Kidney tubule cell (primary cell): Measurements from ENCODE around the gene EFCAB12.

Experiments used
- DNase-seq: peaks from one replicate; pipeline ENCODE4 v3.0.0-alpha.2; 2018; ENCODE audit warnings: low spot score

Gene EFCAB12

DNA sequence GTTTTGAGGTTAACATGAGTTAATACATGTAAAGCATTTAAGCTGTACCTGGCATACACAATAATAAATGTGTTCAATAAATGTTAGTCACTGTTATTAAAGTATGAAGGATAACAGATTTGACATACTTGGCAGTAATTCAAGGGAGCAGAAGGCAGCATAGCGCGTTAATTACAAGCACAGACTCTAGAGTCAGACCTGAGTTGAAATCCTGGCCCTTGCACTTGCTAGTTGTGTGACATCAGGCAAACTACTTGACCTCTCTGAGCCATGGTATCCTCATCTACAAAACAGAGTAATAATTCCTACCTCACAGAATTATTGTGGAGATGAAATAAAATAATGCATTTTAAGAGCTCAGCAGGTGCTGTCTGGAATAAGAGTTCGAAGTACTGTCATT, 17.0 kb upstream of the EFCAB12 start:
- DNase-seq, result no peak

DNA sequence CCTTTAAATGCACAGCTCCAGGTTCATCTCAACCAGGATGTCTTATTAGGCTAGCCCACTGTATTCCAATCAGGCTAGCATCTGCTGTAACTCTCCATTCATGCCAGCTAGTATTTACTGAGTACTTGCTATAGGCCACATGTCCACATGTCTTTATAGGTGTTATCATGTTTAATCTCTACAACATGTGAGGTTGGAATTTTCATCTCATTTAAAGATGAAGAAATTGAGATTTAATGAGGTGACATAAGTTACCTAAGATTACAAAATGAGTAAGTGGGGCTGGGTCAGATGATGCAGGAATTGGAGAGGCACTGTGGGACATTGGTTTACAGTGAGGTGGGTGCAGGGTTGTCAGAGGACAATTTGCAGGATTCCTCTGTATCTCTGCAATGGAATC, 14.5 kb upstream of the EFCAB12 start:
- no peak for DNase-seq

DNA sequence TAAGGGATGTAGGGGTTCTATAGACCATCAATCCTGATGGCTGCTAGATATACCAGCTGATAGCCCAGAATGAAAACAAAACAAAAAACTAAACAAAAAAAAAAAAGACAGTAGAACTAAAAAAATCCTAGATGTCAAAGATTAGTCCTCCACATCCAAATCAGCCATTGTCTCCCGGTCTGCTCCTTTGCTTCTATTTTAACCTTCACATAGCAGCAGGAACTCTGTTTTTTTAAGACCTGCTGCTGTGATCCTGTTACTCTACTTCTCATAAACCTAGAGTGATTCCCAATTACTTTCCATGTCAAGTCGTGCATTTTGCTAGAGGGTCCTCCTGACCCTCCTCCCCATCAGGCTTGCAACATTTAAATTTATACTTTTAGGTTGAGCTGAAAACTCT, 14.1 kb upstream of the EFCAB12 start:
- DNase-seq, result no peak

DNA sequence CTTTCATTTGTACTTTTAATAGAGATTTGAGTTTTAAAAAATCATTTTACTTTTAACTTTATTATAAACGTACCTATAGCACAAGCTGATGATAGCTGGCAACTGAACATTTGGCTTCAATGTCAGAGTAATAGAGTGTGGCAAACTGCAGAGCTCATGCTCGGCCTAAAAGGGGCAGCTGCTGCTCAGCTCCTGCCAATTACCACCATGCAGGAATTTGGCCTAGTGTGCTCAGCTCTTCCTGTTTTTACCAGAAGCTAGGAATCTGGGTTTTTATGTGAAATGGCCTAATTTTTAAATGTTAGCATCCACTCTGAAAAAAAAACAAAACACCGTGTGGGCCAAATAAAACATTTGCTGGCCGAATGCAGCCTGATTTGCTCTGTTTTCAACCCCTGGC, 13.3 kb upstream of the EFCAB12 start:
- no peak for DNase-seq

DNA sequence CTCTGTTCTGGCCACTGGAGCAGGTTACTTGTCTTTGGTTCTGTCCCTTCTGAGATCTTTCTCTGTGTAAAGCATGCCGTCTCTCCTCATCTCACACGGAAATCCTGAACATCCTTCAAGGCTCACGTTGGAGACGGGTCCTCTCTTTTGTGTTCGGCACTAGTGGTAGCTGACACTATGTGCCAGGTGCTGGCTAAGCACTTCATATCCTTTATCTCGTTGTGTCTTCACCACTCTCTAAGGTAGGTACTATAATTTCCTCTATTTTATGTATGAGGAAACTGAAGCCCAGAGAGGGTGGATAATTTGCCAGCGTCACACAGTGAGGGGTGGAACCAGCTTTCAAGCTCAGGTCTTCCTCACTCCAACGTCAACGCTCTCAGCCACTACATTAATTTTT, 12.8 kb upstream of the EFCAB12 start:
- no peak for DNase-seq

DNA sequence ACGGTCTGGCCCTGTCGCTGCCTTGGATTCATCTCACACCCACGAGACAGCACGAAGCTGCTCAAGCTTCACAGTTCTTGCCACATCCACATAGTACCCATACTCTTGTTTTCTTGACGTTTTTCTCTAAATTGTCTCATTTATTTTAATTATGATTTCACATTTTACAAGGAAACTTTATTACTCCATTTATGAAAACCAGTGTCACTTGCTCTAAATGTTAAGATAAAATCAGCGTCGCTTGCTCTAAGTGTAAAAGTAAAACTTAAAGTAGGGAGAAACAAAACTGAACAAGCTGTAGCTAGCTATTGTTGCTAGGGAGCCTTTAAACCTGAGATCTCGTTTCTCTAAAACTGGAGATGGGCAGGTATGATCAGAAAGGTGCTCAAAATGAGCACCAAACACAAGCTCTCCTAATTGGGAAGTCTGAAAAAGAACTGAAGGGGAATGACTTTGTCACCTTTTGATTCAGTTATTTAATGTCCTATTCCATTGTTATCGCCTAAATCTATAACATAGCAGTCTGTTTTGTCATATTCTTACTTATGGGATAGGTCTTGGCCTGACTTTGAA, 12.3 kb upstream of the EFCAB12 start:
- no peak for DNase-seq

DNA sequence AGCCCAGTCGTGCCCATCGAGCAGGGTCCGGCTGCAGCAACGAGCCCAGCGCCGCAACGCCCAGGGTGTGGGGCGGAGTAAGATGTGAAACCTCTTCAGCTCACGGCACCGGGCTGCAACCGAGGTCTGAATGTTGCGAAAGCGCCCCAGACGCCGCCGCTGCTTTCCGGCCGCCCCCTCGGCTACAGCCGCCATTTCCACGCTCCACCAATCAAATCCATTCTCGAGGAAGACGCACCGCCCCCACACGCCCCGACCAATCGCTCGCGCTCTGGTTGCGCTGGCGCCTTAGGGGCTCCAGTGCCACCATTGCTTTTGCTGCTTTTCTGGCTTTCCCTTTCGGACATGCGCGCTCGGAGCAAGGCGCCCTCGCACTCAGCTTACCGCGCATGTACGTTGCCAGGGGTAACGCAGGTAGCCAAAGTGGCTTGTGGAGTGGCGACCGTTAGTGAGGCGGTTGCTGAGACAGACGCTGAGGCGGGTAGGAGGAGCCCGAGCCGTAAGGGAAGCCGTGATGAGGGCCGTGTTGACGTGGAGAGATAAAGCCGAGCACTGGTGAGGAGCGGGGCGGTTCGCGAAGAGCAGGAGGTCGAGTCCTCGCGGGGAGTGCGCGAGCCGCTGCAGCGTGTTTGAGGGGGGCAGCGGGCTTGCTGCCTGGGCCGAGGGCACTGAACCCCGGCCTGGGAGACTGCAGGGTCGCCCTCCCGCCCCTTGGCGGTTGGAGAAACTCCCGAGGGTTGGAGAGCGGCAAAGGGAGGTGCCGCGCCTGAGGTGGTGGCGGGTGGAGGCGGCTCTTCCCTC, 11.6 kb upstream of the EFCAB12 start, which contains the start of the genes IFT122 and MBD4:
Gene IFT122, plus strand, starts transcription at position 408 of the 801 bp plus-strand sequence. Its CDS starts 107 bp downstream, at position 515.
Gene MBD4, minus strand, starts transcription at position 132 of the 801 bp plus-strand sequence. Its CDS starts 115 bp downstream, at position 17.
- DNase-seq, result peak; percentile 100

DNA sequence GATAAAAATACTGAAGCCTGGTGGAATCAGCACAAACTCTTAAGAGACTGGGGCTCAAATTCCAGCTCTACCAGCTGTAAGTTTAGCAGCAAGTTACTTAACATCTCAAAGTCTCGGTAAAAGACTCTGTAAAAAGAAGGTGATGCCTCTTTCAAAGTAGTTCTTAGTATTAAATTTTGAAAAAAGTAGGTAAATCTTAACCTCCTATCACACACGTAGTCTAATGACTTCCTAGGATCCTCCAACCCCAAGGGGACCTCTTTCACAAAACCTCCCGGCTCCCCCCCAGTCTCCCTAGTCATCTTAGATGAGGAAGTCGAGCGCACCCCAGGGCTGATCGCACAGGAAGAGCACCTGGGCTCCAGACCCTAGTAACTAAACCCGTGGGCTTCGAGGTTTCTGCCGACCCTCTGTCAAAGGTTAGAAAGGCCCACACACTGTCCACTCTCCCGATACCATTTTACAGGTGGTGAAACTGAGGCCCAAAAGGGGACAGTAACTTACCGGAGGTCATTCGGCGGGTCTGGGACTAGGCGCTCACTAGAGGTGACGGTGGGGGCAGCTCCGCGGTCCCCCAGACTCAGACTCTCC, 10.9 kb upstream of the EFCAB12 start:
- DNase-seq, result peak; percentile 31

DNA sequence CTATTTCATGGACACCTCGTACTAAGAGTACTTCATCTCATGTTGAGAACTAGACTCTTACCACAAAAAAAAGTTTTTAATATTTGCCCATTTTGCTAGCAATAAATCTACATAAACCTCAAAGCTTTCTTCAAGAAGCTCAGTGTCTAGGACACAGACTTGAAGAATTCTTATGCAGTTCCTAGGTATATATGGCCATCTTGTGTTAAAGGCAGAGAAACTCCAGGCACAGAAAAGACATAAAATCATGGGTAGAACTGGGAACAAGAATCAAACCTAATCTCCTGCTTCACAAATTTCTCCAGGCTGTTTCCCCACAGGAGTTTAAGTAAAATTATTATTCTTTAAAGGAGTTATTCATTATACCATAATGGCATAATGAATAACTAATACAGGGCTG, 6.9 kb upstream of the EFCAB12 start:
- no peak for DNase-seq

DNA sequence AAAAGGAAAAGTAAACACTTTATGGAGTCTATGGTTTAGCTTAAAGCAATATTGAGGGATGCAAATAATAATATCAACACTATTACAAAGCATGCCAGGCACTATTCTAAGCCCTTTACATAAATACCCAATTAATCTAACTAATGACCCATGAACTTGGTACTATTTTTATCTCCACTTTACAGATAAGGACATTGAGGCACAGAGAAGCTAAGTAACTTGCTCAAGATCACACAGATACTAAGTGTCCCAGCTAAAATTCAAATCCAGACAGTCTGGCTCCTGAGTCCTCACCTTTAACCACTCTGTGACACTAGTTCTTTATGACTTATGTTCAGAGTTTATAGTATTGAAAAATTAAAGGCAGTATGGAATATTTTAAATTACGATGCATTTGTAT, 5.7 kb upstream of the EFCAB12 start:
- DNase-seq, result no peak

DNA sequence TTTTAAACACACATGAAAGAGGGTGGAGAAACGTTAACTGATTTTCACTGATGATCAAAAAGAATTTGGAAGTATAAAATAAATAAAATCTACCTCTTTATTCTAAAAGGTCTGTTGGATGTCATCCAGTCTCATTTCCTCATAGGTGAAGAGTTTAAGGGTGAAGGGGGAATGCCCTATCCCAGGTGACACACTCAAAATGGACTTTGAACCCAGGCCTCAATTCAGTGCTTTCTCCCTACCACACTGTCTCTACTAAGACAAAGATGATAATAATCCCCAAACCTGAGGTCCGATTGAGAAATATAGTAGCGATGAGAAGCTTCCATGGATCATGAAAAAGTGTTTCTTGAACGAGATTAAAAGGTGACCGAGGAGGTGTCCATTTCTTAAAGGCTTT, 5.1 kb upstream of the EFCAB12 start:
- DNase-seq, result no peak

DNA sequence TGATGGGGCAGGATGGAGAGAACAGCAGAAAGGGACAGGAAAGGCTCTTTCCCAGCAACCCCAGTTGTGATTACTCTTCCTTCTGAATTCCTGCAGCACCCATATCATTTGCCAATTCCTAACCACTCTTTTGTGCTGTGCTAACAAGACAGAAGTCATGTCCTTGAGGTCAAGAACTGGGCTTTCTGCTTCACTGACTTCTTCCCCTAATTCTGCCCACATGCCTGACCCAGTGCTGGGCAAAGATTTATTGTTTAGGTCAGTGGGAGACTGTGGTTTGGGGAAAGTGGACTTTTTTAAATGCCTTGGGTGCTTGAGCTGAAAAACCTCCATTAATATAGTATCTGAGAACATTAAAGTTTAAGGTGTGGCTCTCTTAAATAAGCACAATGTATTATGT, 4.2 kb upstream of the EFCAB12 start:
- peak; percentile 50 for DNase-seq

DNA sequence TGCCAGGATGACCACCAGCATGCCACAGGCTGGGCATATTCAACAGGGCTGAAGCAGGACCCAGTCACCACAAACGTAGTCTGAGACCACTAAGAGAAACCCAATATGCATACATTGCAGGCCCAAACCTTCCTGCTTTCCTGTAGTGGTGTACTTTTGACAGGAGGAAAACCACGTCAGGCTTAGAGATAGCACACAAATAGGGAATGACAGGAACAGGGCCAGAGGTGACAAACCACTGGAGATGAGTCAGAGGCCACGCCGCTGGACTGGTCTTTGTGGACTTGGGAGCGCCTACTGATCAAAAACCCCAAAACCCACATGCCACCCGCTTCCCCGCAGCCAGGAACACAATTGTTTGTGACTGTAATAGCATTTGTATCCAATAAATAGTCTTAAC, 3.6 kb upstream of the EFCAB12 start:
- DNase-seq, result no peak

DNA sequence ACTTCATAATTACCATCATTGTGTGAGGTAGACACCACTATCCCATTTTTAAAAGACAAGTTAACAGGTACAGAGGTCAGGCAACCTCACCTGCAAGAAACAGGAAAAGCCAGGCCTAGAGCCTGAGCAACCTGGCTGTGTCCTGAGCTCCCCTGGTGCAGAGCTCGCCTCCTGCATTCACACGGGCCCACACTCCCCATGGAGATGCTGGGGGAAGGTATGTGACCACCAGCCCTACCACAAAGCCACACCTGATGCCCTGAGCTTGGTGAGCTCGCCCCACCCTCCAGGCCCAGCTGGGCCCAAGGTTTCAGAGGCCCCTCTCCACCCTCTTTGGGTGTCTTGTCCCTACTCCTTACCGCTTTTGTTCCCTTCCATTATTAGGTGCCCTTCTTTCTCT, 1.2 kb upstream of the EFCAB12 start:
- no peak for DNase-seq

DNA sequence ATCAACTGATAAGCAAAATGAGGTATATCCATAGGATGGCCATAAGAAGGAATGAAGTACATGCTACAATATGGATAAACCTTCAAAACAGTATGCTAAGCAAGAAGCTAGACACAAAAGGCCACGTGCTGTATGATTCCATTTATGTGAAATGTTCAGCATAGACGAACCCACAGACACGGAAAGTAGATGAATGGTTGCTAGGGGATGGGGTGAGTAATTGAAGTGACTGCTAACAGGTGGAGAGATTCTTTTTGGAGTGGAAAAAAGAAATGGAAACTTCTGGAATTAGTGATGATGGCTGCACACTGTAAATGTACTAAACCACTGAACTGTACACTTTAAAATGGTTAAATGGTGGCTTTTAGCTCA, 630 bp upstream of the EFCAB12 start:
- no peak for DNase-seq

DNA sequence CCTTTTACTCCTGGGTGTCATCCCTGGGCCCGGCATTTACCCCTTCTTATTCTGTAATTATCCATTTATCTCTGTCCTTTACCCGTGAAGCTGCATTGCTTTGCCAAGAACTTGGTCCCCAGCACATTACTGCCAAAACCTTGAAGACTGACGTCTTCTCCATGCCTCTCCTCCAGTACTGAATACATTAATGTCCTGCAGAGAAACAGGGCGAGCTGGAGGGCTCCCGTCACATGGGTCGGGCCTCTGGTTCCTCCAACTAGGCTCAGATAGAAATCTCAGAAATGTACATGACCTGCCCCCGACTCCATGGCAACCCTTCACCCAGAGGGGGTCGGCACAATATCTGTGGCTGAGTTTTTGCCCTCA, 445 bp downstream of the EFCAB12 start:
- DNase-seq, result no peak

DNA sequence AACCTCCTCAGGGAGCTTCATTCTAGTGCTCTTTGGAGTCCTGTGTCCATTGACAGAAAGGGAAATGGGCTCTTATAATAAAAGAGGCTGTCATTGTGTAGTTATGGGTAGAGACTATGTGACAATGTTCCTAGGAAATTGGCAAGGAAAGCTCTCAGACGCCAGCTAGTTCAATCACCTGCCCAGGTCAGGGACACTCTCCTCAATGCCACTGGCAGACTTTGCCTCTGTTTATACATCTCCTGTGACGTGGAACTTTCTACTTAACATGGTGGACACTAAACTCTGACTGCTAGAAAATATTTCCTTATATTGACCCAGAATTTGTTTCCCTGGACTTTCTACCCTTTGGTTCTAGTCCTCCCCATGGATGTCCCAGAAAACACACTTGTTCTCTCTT, 2.8 kb downstream of the EFCAB12 start:
- DNase-seq, result no peak

DNA sequence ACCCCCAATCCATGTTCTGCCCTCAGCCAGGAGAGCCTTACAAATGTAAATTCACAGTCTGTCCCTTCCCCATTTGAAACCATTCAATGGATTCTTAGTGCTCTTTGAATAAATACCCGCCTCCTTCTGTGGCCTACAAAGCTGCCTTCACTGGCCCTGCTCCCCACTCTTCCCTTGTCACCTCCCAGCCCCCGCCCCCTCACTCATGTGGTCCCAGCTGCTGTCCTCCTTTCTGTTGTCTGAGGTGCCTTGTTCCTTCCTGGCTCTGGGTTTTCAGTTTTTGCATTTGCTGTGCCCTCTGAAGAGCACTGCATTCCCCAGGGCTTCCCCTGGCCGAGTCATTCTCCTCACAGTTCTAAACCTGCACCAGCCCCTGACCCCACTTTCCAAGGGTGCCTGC, 3.2 kb downstream of the EFCAB12 start:
- DNase-seq, result no peak

DNA sequence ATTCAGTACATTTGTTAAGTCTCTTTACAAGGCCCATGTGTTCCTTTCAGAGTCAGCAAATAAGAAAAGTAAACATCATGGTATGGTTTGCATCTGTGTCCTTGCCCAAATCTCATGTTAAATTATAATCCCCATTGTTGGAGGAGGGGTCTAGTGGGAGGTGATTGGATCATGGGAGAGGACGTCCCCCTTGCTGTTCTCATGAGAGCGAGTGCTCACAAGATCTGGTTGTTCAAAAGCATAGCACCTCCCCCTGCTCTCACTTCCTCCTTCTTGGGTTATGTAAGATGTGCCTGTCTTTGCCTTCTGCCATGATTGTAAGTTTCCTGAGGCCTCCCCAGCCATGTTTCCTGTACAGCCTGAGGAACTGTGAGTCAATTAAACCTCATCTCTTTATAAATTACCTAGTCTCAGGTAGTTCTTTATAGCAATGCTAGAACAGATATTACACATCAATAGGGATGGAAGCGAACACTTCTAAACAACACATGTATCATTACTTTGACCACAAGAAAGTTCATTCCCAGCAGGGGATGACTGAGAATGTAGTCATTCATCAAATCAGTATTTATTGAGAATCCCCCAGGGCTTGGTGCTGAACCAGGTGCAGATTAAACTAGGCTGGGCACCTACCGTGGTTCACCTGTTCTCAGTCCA, 4.1 kb downstream of the EFCAB12 start:
- peak; percentile 61 for DNase-seq

DNA sequence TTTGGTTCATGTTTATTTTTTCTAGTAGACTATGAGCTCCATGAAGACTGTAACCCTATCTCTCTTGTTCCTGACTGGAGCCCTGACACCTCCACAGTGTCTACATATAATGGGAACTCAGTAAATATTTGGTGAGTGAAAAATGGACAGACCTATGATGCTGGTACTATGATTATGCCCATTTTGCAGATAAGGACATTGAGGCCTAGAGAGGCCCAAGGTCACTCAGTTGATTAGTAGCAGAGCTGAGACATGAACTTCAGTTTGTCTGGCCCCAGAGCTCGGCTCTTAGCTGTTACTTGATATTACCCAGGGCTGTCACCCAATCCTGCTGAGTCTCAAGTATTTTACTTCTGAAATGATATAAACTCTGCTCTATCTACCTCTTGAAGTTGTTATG, 5.5 kb downstream of the EFCAB12 start:
- DNase-seq, result no peak

DNA sequence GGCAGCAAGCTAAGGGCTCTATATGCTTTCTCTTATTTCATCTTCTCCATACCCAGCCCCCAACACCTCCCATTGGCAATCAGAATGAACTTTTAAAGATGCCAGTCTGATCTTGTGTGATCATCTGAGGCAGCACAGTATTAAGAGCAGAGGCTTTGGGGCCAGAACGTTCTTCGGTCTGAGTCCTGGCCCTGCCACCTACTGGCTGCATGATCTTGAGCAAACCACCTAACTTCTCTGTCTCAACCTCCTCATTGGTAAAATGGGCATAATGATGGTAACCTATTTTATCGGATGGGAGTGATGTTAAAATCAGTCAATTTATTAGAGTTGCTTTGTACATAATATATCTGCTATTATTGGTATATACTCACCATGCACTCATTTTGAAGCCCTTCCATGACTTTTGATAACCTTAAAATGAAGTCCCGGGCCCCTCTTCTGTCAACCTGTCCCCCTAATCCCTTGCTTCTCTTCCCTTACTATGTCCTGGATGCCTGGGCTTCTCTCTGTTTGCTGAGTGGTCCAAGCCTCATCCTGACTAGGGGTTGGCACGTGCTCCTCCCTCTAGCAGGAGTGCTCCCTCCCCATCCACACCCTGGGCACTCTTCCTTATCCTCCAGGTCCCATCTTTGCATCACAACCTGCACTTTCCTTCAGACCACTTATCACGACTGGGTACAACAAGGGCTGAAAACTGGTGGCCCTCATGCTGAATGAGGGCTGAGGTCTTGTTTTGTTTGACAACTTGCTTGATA, 6.3 kb downstream of the EFCAB12 start:
- DNase-seq, result no peak

DNA sequence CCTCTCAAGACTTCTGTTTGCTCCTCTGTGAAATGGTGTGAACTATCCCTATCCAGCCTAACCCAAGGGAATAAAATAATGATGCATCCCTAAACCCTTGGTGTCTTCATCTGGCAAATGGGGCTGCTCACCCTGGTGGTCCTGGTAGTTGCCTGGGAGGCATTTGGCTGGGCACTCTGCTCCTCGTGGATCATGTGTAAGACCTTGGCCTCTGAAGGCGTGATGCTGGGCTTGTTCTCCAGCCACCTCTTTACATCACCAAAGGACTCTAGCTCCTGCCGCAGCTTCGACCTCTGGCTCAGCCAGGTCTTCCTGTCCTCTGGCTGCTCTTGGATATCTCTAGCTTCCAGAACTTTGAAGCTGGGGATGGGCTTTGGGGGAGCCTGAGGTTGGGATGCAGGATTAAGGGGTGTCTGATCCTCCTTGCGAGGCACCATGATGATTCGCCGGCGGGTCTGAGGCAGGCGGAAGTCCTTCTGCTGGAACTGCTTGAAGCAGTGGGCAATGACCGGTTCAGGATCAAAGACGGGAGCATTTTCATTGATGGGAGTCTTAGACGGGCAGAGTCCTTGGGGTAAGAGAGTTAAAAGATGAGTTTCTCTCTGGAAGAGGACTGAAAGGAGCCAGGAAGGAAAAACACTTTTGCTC, 7.1 kb downstream of the EFCAB12 start:
- DNase-seq, result no peak
